ENCODE data around the gene TSPAN7. TPM values are rescaled to one million over a fixed set of nuclear protein-coding genes. Genes with fewer than 3 reads are reported as not detected.

TSPAN7 gene
- total RNA-seq, 5 donors from 2014 or later (not counting 1 experiment from before 2014, with no cell fraction given) = 0.62 to 1.3 (median 0.73) TPM; not detected in 2

DNA sequence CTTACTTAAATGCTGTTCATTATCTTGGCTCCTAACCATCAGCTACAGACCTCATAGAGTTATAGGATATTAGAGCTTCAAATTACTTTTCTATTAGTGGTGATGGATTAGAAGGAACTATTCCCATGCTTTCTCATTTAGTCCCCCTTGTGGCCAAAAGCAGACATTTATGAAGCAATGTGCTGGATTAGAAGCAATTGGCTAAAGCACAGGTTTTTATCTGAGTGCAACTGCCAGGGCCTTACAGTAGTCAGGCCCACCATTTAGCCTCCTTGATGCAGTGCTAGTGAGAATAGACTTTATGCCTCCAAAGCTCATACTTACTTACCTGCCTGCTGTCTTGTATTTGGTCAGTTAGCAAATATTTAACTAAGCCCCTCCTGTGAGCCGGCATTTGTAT is 93.0 kb downstream of the TSPAN7 start:
- DNase-seq (peak in 1 of 35 experiments; percentile 7), ATAC-seq (replicated peaks in 1 of 4) (no peak)
- H3K9me3 Mint-ChIP-seq = no peaks in the 10 kb centered on the region
- Histone ChIP-seq H3K4me1 (ENCODE audit: control insufficient read depth in 1 of 2, extremely low read depth in 1 of 2, insufficient read depth in 2 of 2, low read length in 2 of 2) (no peaks in the 10 kb centered on the region), H3K27ac (ENCODE audit: low read length) (no peak overlapping the region), H3K4me3 (ENCODE audit: control insufficient read depth in 1 of 2, extremely low read depth in 1 of 2, low read length in 1 of 2) (no peak overlapping the region), H3K9me3 (no peaks in the 10 kb centered on the region), H3K27me3 (replicated peaks in 1 of 2; ENCODE audit: control insufficient read depth in 2 of 2, extremely low read depth in 1 of 2, insufficient read depth in 2 of 2, low read length in 1 of 2) (no peaks in the 10 kb centered on the region), H3K36me3 (ENCODE audit: control insufficient read depth in 2 of 2, extremely low read depth in 1 of 2, insufficient read depth in 1 of 2, low read length in 1 of 2) (no peaks in the 10 kb centered on the region)
- H3K4me1 Mint-ChIP-seq = no peaks in the 10 kb centered on the region
- H3K4me3 Mint-ChIP-seq = no peak overlapping the region
- peaks cover 0 to 15% of the 10 kb centered on the region in 2 donors for H3K27me3 Mint-ChIP-seq
- WGBS (ENCODE audit: insufficient coverage) = no CpG with 5 or more reads among the region's 1 CpG
- no peaks in the 10 kb centered on the region for H3K36me3 Mint-ChIP-seq
- H3K27ac Mint-ChIP-seq = no peak overlapping the region
- CTCF ChIA-PET = no interaction called here
- POLR2A ChIA-PET = no interaction called here

DNA sequence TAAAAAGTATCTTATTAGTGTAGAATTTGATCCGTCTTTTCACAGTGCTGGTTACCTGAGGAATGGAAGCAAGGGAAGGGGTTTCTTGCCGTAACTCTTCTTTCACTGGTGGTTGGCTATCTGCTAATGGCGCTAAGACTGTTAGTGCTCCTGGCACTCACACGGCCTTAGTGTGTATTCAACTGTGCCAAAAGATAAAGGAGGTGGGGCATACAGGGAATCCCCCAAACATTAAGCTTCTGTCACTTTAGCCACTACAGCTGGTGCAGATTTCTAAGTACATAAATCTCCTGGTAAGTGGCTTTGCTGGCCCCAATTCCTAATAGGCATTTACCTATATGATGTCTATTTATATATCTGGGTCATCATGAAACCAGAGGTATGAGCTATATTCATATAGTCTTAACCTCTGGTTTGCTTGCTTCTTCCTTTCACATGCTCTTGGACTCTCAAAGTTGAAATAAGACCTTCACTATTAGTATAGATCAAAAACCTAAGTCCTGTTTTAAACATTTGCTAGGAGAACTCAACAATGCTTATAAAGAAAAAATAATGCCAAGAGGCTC is 95.1 kb downstream of the TSPAN7 start:
- POLR2A ChIA-PET = no interaction called here
- ATAC-seq (replicated peaks in 1 of 4) = no peak

DNA sequence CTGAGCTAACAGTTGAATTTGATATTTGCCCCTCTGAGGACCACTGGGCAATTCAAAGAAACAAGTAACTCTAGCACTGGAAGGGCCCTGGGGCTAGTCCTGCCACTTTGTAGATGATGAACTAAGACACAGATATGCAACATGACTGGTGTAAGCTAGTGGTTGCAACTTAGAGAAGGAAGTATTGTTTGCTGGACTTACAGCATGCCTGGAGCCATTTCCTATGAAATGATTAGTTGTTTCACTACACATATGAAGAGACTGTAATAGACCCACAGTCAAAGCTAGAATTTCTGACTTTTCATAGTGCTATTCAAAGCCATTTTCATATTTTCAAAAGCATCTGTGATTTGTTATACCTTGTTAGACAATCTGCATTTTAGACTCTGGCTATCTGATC is 96.2 kb downstream of the TSPAN7 start:
- Histone ChIP-seq H3K4me3 (ENCODE audit: control insufficient read depth in 1 of 2, extremely low read depth in 1 of 2, low read length in 1 of 2) (no peak overlapping the region), H3K27ac (ENCODE audit: low read length) (no peak overlapping the region), H3K27me3 (replicated peaks in 1 of 2; ENCODE audit: control insufficient read depth in 2 of 2, extremely low read depth in 1 of 2, insufficient read depth in 2 of 2, low read length in 1 of 2) (no peaks in the 10 kb centered on the region), H3K4me1 (ENCODE audit: control insufficient read depth in 1 of 2, extremely low read depth in 1 of 2, insufficient read depth in 2 of 2, low read length in 2 of 2) (no peaks in the 10 kb centered on the region), H3K9me3 (no peaks in the 10 kb centered on the region), H3K36me3 (ENCODE audit: control insufficient read depth in 2 of 2, extremely low read depth in 1 of 2, insufficient read depth in 1 of 2, low read length in 1 of 2) (no peaks in the 10 kb centered on the region)
- H3K36me3 Mint-ChIP-seq = no peaks in the 10 kb centered on the region
- H3K9me3 Mint-ChIP-seq = no peaks in the 10 kb centered on the region
- no peaks in the 10 kb centered on the region for H3K4me1 Mint-ChIP-seq
- no peak overlapping the region for H3K4me3 Mint-ChIP-seq
- H3K27me3 Mint-ChIP-seq = peaks cover 3 to 11% of the 10 kb centered on the region in 2 donors
- CTCF ChIA-PET = no interaction called here
- ATAC-seq (replicated peaks in 1 of 4) (no peak), DNase-seq (no peak)
- no peak overlapping the region for H3K27ac Mint-ChIP-seq
- POLR2A ChIA-PET = no interaction called here

More for the DNA sequence above, 95.1 kb downstream of the TSPAN7 start:
- WGBS (ENCODE audit: insufficient coverage) = no CpG with 5 or more reads among the region's 4 CpGs
- H3K4me3 ChIP-seq (ENCODE audit: control insufficient read depth in 1 of 2, extremely low read depth in 1 of 2, low read length in 1 of 2) = no peak overlapping the region
- no peak overlapping the region for H3K27ac ChIP-seq (ENCODE audit: low read length)
- H3K27ac Mint-ChIP-seq = no peak overlapping the region
- no peaks in the 10 kb centered on the region for H3K36me3 ChIP-seq (ENCODE audit: control insufficient read depth in 2 of 2, extremely low read depth in 1 of 2, insufficient read depth in 1 of 2, low read length in 1 of 2)
- H3K4me3 Mint-ChIP-seq = no peak overlapping the region
- no peaks in the 10 kb centered on the region for H3K36me3 Mint-ChIP-seq
- no peaks in the 10 kb centered on the region for H3K27me3 ChIP-seq (replicated peaks in 1 of 2; ENCODE audit: control insufficient read depth in 2 of 2, extremely low read depth in 1 of 2, insufficient read depth in 2 of 2, low read length in 1 of 2)
- no peaks in the 10 kb centered on the region for H3K9me3 Mint-ChIP-seq
- DNase-seq = no peak
- no peaks in the 10 kb centered on the region for H3K4me1 ChIP-seq (ENCODE audit: control insufficient read depth in 1 of 2, extremely low read depth in 1 of 2, insufficient read depth in 2 of 2, low read length in 2 of 2)
- H3K4me1 Mint-ChIP-seq = no peaks in the 10 kb centered on the region
- H3K27me3 Mint-ChIP-seq = peaks cover 0 to 7% of the 10 kb centered on the region in 2 donors
- CTCF ChIA-PET = interaction anchor here in 1 of 2 donors (0.6 kb wide), 1 partner anchor 25 kb away, joined by 3 read pairs; no protein-coding TSS in a partner anchor
- no peaks in the 10 kb centered on the region for H3K9me3 ChIP-seq

DNA sequence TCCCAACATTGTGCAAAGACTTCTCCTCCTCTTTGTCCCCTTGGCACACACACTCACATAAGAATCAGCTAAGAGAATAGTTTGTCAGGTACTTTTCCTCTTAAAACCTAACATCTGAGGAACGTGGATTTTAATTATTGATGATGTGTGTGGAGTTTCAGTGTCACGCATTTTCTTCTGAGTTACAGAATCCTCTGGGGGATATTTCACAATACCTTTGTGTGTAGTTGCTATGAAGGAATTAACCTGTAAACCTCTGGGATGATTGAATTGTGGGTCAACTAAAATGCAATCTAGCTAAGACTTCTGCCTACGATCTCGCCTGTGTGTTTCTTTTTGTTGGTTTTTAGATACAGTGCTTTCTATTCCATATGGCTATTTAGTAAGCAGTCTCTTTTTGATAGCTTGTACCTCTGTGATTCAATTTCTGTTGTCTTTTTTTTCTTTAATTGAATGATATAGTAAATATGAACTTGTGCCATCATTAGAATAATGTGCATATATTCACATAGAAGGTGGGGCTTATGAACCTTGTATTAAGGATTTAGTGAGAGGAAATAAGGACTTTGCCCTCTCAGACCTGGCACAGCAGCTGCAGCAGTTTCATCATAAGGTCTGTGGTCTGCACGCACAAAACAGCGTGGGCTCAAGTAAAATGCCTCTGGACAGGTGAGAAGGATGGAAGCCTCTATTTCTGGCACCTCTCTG is 99.2 kb downstream of the TSPAN7 start:
- Histone ChIP-seq H3K27ac (ENCODE audit: low read length) (no peak overlapping the region), H3K9me3 (no peaks in the 10 kb centered on the region), H3K4me1 (ENCODE audit: control insufficient read depth in 1 of 2, extremely low read depth in 1 of 2, insufficient read depth in 2 of 2, low read length in 2 of 2) (no peaks in the 10 kb centered on the region), H3K36me3 (ENCODE audit: control insufficient read depth in 2 of 2, extremely low read depth in 1 of 2, insufficient read depth in 1 of 2, low read length in 1 of 2) (no peaks in the 10 kb centered on the region), H3K27me3 (replicated peaks in 1 of 2; ENCODE audit: control insufficient read depth in 2 of 2, extremely low read depth in 1 of 2, insufficient read depth in 2 of 2, low read length in 1 of 2) (no peaks in the 10 kb centered on the region), H3K4me3 (ENCODE audit: control insufficient read depth in 1 of 2, extremely low read depth in 1 of 2, low read length in 1 of 2) (no peak overlapping the region)
- DNase-seq (no peak), ATAC-seq (replicated peaks in 1 of 4) (no peak)
- CTCF ChIA-PET = interaction anchor here in 1 of 2 donors (0.6 kb wide), 1 partner anchor 96 kb away, joined by 3 read pairs; no protein-coding TSS in a partner anchor
- Mint-ChIP-seq H3K9me3 (no peaks in the 10 kb centered on the region), H3K4me1 (no peaks in the 10 kb centered on the region), H3K36me3 (no peaks in the 10 kb centered on the region), H3K4me3 (no peak overlapping the region), H3K27ac (no peak overlapping the region), H3K27me3 (peaks cover 3 to 16% of the 10 kb centered on the region in 2 donors)
- POLR2A ChIA-PET = no interaction called here
- WGBS (ENCODE audit: insufficient coverage) = no CpG with 5 or more reads among the region's 6 CpGs

DNA sequence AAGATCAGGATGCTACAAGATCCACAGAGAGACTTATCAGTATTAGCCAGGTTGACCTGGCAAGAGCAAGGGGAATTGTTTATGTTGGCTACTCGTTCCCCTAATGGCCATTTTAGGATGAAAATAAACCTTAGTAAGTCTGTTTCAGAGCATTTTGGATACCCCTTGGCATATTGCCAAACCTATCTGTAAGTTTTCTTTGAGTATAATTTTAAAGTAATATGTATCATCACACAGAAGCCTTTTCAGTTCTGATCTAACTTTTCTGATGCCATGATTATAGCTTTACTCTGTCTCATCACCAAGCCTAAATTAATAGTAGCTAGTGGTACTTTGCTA is 99.7 kb downstream of the TSPAN7 start:
- H3K36me3 Mint-ChIP-seq = no peaks in the 10 kb centered on the region
- Histone ChIP-seq H3K27ac (ENCODE audit: low read length) (no peak overlapping the region), H3K9me3 (no peaks in the 10 kb centered on the region), H3K4me1 (ENCODE audit: control insufficient read depth in 1 of 2, extremely low read depth in 1 of 2, insufficient read depth in 2 of 2, low read length in 2 of 2) (no peaks in the 10 kb centered on the region), H3K4me3 (ENCODE audit: control insufficient read depth in 1 of 2, extremely low read depth in 1 of 2, low read length in 1 of 2) (no peak overlapping the region), H3K36me3 (ENCODE audit: control insufficient read depth in 2 of 2, extremely low read depth in 1 of 2, insufficient read depth in 1 of 2, low read length in 1 of 2) (no peaks in the 10 kb centered on the region), H3K27me3 (replicated peaks in 1 of 2; ENCODE audit: control insufficient read depth in 2 of 2, extremely low read depth in 1 of 2, insufficient read depth in 2 of 2, low read length in 1 of 2) (no peaks in the 10 kb centered on the region)
- H3K27me3 Mint-ChIP-seq = peaks cover 3 to 16% of the 10 kb centered on the region in 2 donors
- no peak for DNase-seq
- no peak overlapping the region for H3K27ac Mint-ChIP-seq
- no peaks in the 10 kb centered on the region for H3K9me3 Mint-ChIP-seq
- no CpG with 5 or more reads among the region's 1 CpG for WGBS (ENCODE audit: insufficient coverage)
- ChIA-PET POLR2A (no interaction called here), CTCF (interaction anchor here in 1 of 2 donors (0.6 kb wide), 1 partner anchor 418 kb away, joined by 3 read pairs; no protein-coding TSS in a partner anchor)
- no peak for ATAC-seq (replicated peaks in 1 of 4)
- no peaks in the 10 kb centered on the region for H3K4me1 Mint-ChIP-seq
- H3K4me3 Mint-ChIP-seq = no peak overlapping the region

DNA sequence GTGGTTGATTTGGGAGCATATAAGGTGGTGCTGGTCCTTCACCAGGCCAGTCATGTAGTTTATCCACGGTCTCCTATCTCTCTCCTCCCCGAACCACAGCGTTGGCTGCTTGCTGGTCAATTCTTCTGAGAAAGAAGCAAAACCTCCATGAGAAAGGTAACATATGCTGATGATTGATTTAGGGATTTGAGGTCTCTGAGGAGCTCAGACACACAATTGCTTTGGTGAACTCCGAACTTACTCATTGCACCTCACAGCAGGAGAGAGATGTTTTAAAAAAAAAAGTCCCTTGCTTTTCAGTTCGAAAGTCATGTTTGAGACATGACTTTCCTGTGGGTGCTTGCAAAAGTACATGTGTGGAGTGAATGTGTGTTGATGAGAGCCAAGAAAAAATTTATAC is 100.2 kb downstream of the TSPAN7 start:
- WGBS (ENCODE audit: insufficient coverage) = 40% methylated on average over 1 of the region's 5 CpGs

More for the DNA sequence above, 100.2 kb downstream of the TSPAN7 start:
- Mint-ChIP-seq H3K4me1 (no peaks in the 10 kb centered on the region), H3K27ac (no peak overlapping the region), H3K9me3 (no peaks in the 10 kb centered on the region), H3K4me3 (no peak overlapping the region), H3K27me3 (peaks cover 3 to 16% of the 10 kb centered on the region in 2 donors), H3K36me3 (no peaks in the 10 kb centered on the region)
- H3K4me1 ChIP-seq (ENCODE audit: control insufficient read depth in 1 of 2, extremely low read depth in 1 of 2, insufficient read depth in 2 of 2, low read length in 2 of 2) = no peaks in the 10 kb centered on the region
- no peaks in the 10 kb centered on the region for H3K27me3 ChIP-seq (replicated peaks in 1 of 2; ENCODE audit: control insufficient read depth in 2 of 2, extremely low read depth in 1 of 2, insufficient read depth in 2 of 2, low read length in 1 of 2)
- H3K4me3 ChIP-seq (ENCODE audit: control insufficient read depth in 1 of 2, extremely low read depth in 1 of 2, low read length in 1 of 2) = no peak overlapping the region
- H3K9me3 ChIP-seq = no peaks in the 10 kb centered on the region
- DNase-seq = no peak
- H3K27ac ChIP-seq (ENCODE audit: low read length) = no peak overlapping the region
- POLR2A ChIA-PET = no interaction called here
- no peak for ATAC-seq (replicated peaks in 1 of 4)
- CTCF ChIA-PET = interaction anchor here in 1 of 2 donors (0.6 kb wide), 1 partner anchor 417 kb away, joined by 3 read pairs; no protein-coding TSS in a partner anchor
- H3K36me3 ChIP-seq (ENCODE audit: control insufficient read depth in 2 of 2, extremely low read depth in 1 of 2, insufficient read depth in 1 of 2, low read length in 1 of 2) = no peaks in the 10 kb centered on the region
